ENCODE measurements around the gene PIP5KL1.

PIP5KL1 gene, protein sequence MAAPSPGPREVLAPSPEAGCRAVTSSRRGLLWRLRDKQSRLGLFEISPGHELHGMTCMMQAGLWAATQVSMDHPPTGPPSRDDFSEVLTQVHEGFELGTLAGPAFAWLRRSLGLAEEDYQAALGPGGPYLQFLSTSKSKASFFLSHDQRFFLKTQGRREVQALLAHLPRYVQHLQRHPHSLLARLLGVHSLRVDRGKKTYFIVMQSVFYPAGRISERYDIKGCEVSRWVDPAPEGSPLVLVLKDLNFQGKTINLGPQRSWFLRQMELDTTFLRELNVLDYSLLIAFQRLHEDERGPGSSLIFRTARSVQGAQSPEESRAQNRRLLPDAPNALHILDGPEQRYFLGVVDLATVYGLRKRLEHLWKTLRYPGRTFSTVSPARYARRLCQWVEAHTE

DNA sequence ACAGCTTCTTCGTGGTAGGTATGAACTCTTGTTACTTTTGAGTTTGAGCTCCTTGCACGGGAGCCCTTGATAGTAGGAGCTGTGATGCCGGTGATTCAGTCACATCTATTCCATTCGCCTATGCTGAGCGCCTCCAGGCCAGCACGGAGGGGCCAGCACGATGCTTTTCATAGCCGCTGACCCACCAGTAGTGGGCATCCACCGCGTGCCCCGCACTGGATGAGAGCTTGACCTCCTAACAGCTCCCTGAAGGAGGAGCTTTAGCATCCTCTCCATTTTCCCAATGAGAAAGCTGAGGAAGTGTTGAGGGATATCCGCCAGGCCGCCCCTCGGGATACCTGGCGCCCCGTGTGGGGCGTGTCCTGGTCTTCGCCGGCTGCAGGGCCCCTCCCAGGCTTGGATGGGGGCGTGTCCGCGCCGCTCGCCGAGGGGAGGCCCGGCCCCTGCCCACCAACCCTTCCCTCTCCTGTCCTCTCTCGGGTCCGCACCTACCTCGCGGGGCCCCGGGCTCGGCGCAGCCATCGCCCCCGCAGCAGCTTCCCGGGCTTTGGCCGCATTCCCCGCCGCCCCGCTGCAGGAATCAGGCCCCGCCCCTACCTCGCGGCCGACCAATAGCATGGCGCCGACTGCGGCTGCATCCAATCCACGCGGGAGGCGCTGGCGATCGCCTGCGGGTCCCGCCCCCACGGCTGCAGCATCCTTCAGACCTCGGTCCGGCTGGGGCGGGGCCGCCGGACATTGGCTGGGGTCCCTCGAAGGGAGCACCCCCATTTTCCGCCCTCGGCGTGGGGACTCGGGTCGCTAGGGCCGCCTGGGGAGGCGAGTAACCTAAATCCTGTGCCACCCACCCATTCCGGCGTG lies at the start of gene PIP5KL1:
TSS of gene PIP5KL1 (minus strand) at position 547 of the 861 bp plus-strand sequence. CDS start at position 522, 25 bp downstream.
- peak; percentile 98 for DNase-seq (ENCODE audit: low spot score)

DNA sequence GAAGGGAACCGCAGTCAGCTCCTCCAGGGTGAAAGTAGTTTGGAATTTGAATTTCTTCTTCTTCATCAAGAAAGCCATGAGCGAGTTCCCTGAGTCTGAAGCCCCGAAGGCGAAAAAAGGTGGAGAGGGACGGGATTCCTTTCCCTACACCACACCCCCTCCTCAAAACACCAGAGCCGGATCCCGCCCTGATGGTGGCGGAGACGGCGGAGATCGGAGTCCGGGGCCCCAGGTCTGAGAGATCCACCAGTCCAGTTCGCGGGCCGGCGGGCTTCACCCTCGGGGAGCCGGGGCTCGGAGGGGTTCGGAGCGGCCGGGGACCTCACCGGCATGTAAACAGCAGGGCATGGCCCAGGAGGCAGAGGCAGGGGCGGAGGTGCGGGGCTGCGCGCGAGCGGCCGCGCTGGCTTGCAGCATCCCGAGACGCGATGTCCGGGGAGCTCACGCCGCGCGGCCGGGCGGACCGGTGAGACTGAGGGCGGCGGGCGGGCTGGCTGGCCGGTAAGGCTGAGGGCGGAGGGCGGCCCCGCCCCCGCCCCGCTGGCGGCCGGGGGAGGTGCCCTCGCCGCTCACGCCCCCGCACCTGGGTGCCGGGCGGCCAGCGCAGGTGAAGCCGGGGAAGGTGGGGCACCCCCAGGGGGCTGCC lies 49.6 kb upstream of the PIP5KL1 start:
- peak; percentile 51 for DNase-seq (ENCODE audit: low spot score)

DNA sequence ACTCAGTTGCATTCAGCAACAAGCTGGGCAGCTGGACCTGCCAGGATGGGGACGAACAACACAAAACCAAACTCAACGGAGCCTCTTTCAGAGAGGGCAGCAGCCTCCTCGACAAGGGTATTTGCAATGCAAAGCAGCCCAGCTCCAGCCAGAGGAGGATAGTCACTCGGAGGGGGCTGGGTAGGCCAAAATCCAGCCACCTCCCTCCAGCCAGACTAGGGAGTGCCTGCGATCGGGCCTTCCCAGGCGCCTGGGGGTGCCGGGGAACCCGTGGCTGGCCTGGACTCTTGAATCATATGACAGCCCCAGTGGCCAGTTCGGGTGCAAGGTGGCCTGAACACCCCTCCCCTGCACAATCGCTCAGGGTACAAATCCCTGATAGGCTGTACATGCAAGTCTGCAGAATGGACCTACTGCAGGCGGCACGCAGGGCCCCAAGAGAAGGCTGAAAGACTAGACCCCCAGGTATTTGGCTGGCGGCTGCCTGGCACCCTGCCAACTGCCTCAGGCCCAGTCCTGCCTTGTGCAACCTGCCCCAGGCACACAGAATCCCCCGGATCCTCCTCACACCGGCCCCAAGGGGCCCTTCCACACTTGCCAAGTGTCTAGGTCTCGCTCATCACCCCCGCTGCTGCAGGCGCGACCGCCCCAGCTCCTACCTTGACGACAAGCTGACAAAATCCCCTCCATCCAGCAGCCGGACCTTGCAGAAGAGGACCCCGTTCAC lies 48.9 kb upstream of the PIP5KL1 start:
- DNase-seq (ENCODE audit: low spot score): peak; percentile 70

DNA sequence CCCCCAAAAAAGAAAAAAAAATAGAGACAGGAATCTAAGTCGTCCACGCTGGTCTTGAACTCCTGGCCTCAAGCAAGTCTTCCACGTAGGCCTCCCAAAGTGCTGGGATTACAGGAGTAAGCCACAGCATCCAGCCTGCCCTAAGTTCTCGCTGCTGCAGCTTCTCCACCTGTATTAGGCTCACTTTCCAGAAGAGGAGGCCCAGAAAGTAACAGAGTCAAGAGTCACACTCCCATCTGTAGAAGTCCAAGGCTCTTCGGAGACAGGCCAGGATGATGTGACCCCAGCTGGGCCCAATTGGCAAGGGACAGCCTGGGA lies 48.4 kb upstream of the PIP5KL1 start:
- DNase-seq (ENCODE audit: low spot score): no peak

DNA sequence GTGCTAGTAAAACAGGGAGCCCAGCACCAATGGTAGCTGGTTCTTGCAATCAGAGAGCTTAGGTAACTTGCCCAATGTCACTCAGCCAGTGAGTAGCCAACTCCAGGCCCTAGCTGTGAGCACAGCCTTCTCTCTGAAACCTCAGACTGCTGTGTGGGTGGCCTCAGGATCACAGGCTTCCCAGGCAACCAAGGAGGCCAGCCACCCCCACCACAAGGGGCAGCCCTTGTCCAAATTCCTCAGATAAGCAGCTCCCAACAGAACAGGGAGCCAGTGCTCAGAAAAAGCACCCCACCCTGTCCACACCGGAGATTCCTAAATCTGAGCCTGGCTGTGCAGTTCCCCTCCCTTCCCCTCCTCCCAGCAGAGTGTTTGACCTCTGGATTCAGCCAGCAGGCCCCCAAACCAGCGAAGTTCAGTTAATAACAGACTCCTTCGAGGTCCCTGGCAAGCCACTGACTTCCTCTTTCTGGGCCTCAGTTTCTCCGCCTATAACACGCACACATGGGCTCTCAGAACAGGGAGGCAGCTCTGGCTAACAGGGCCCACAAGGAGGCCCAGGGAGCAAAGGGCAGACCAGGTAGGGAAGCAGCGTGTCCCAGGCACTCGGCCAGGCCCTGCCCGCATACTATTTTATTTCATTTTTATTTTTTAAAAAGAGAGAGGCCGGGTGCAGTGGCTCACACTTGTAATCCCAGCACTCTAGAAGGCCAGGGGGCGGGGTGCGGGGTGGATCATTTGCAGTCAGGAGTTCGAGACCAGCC lies 47.5 kb upstream of the PIP5KL1 start:
- peak; percentile 89 for DNase-seq (ENCODE audit: low spot score)

DNA sequence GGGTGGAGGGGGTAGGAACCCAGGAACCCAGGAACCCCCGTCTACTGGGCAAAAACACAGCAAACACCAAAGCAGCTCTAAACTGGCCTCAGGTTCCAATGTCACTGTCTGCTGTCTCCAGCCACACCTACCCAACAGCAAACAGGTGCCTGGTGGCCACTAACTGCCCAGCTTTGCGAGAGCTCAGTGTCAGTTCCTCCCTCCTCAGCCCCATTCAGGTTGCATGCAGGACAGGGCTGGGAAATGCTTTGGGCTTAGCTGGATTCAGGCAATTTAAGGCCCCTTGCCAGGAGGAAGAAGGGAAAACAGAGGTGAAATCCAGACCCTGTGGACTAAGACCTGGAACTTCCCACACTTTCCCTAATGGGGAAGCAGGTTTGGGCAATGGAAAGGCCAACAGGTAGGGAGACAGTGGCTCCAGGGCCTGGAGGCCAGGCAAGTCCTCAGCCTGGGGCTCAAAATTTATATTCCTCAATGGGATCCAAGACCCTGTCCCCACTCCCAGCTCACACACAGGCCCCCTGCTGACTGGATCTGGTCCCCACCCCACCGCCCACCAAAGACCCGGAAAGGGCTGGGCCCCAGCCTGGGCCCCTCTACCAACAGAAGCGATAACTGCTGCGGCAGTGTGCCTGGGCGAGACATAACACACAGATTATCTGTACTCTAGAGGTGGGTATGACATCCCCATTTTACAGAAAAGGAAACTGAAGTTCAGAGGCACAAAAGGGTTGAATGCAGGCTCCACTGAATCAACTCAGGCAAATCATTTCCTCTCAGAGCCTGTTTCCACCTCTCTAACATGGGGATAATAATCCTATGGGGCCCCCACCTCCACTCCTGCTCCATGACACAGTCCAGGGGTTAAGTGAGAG lies 46.7 kb upstream of the PIP5KL1 start:
- DNase-seq (ENCODE audit: low spot score): no peak

DNA sequence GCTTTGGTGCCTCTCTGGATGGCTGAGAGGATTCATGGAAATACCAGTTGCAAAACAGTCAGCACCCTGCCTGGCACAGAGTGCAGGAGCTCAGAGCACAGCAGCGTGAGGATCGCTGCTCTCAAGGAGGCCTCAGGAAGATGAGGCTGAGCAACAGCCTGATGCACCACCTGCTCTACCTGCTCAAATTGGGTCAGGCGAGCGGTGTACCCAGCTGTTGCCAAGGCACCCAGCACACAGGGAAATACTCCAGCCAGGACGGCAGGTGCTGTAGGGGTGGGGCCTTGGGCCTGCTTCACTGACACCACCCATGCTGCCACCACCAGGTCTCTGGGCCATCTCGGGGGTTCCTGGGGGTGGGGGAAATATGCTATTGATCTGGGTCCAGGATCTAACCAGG lies 45.9 kb upstream of the PIP5KL1 start:
- DNase-seq (ENCODE audit: low spot score): no peak

DNA sequence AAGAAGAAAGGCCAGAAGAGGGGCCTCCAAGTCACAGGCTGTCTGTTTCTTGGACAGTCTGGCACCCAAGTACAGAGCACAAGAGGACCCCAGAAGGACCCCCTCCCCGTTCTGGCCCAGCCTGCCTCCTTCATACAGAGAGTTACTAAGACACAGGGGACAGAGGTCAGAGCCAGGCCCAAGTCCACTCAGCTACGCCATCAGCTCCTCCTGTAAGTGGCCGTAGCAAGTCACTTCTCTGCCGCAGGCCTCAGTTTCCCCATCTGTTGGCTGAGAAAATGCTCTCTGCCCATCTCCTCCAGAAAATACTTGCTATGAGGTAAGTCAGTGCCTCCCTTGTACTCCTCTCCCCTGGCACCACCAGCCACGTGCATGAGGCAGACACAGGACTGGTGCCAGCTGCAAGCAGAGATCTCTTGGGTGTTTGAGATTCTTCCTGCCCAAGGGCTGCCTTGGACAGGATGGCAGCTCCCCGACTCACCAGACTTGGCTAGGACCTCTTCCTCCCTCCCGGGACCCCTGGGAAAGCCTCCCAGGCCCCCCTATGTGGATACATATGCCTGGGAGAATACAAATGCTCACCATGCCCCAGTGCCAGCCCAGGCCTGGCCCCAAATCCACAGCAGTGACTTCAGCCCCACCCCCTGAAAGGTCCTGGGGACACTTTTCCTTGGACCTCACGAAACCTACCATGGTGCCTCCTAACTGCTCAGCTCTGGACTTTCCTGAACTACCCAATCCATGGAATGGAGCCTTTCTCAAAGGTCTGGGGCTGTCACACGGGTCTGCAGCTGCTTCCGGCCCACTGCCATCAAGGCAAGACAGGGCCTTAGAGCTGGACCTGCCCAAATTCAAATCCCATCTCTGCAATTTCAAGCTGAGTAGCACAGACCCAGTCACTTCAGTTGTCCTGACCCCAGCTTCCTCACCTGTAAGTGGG lies 45.1 kb upstream of the PIP5KL1 start:
- no peak for DNase-seq (ENCODE audit: low spot score)

DNA sequence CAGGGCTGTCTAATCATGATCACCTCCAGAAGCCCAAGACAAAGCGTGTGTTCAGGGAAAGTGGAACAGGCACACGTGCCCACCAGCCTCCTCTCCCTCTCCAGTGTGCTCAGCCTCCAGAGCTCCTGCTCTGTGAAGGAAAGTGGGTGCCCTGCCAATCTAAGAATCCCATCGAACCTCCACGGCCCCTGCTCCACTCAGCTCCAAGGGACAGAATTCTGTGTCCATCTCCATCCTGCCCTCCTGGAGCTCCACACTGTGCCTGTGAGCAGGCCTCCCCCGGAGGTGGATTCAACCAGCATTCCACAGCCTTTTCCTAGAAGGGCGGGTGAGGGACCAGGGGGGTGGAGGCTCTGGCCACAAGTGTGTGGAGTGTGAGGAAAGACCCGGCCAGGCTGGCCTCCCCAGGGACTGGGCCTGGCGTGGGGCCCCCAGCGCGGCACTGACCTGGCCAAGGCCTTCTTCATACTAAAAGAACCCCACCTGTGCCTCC lies 44.2 kb upstream of the PIP5KL1 start:
- DNase-seq (ENCODE audit: low spot score): peak; percentile 86

DNA sequence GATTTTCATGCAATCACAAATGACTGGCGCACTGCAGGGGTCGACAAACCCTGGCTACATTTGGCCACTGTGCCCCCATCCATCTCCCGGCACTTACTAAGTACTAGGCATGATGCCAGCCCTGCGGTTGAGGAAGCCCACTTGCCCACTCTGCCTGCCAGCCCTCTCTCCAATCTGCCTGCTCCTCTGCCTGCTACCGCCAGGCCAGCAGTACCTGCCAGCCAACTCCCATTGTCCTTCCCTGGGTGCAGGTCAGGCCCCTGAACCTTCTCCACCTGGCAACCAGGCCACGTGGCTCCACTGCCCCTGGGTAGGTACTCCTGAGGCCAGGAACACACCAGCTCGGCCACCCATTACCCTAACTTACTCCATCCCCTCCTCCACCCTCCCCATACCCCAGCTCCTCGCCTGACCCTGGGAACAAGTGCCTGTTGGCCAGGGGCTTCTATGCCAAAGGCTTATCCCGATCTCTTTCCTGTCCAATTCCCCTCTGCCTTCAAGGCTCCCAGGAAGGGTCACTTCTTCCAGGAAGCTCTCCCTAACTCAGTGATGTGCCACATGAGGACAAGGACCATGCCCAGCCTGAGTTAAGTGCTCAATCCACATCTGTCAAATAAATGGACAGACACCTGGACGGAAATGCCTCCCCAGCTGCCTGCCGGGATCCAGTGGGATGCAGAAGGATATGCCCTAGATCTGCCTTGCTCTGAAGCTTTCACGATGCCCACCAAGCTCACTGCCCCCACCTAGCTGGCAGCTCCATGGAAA lies 43.6 kb upstream of the PIP5KL1 start:
- DNase-seq (ENCODE audit: low spot score): no peak

DNA sequence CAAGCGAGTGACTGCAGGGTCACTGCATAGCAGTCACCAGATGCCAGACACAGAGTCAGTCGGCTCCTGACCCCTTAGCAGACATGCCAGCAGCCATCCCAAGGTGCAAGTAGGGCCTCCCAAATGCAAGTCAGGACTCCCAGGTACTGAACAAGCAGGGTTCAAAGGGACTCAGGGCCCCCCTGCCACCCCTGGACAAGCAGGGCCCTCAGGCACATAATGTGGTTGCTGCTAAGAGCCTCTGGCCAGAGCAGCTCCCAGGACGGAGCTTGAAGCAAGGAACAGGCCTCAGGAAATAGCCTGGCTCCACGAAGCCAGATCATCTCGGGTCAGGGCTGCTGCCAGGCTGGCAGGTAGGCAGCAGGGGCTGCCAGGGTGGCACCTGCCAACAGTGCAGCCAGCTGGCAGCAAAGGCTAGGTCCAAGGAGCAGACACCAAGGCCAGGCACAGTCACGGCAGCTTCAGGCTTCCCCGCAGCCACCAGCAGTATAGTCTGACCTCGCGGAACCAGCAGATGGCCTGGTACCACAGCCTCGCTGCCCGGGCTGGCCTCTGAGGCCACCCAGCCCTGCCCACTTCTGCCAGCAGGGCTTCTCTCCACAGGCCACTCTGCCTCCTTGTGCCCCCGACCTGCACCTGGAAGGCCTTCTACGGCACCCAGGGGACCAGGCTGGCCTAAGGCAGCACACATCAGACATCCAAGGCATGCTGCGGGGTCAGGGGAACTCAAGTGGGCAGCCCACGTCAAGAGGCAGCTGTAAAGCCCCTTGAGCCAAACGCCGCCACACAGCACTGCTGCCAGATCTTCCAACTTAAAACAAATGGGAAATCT lies 42.8 kb upstream of the PIP5KL1 start:
- no peak for DNase-seq (ENCODE audit: low spot score)

DNA sequence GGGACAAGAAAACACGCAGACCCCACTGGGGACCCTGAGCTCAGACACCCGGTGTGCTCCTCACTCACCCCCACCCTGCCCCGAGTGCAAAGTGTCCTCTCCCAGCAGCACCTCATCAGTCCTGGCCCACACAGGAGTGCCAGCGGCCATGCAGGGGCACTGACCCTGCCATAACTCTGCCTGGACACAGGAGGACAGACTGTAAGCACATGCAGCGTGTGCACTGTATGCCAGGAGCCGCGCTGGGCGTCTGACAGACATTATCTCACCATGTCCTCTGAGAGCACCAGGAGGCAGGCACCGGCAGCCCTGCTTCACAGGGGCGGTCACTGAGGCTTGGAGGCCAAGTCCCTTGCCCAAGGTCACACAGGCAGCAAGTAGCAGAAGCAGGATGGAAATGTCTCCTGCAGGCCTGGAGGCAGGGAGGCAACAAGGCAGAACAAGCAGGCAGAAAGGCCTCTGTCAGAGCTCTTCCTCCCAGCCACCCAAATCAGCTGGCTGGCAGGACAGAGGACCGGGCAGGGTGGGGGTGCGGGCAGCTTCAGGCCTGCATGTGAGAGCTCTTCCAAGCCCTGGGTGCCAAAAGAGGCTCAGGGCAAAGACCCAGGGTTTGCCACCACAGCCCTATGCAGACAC lies 41.8 kb upstream of the PIP5KL1 start:
- no peak for DNase-seq (ENCODE audit: low spot score)

DNA sequence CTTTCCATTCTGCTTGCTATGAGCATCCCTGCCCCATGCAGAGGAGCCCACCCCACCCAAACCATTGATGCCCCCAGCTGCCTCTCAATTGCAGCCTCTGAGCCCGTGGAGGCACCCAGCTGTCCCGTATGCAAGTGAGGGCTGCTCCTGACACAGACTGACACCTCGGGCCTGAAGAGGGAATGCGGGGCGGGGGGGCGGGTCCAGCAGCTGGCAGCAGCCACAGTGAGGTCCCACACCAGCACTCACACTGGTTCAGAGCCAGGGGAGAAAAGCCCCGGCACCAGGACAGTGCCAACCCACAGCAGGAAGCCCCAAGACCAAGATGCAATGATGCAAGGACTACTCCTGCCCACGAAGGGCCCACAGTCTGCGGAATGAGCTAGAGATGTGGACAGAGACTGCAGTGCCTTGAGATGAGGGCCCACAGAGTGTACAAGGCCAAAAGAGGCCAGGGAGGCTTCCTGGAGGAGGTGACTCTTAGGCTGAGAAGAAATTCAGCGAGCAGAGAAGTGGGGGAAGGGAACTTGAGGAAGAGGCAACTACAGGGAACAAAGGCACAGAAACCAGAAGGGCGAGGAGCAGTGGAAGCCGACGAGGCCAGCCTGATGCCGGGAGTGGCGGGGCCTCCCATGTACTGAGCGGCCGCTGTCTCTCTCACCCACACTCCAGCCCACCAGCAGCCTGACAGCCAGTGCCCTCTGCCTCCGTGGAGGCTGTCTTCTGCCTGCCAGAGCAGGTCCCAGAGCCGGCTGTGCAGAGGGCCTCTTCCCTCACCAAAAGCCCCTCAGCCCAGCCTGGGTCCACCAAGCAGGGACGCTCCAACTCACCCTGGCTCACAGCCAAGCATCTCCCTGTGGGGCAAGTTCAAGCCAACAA lies 41.0 kb upstream of the PIP5KL1 start:
- peak; percentile 33 for DNase-seq (ENCODE audit: low spot score)

DNA sequence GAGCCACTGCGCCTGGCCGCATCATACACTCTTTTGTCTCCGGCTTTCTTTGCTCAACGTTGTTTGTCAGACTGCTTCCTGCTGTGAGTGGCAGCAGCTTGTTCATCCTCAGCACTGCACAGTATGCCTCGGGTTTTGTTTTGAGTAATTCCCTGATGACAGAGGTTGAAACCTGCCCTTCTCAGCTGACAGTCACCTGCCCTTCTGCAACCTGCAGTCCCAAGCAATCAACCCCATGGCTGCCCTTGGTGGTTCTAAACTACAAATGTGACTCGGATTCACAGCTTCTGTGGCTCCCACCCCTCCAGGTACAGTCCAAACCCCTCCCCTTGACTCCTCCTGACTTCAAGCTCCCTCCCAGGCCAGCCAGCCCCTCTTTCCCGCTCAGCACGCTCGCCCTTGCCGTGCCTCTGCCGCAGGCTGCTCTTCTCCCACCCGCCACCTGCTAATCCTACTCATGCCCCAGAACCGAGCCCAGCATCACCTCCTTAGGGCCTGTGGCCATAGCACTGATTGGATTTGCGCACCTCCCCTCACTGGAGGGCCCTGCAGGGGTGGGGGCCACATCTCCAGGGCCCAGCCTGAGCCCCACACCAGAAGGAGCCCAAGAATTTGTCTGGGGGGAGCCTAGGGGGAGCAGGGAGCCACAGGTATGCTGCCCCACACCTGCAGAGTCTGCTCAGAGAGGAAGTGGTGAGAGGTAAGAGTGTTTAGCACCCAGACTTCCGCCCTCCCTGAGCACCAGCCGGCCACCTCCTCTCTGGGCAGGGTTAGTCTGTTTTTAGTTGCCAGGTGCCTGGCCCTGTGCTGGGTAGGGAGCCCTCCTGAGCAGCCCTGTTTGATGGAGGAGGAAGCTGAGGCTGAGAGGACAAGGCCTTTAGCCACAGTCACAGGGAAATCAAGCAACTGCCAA lies 40.1 kb upstream of the PIP5KL1 start:
- no peak for DNase-seq (ENCODE audit: low spot score)

Measured in GM03348 (cell line).